Uterus (tissue), 2 donors: ENCODE data around the gene VKORC1L1.
"Not testable (repeated sequence)": the region's sequence is repeated elsewhere in the genome, so short reads cannot be mapped to it uniquely, and the experiment has no call there.

ENCODE experiments used
- CTCF ChIP-seq, 4 experiments: fragments of 200-600 bp in 2 of 4; fragments of 450-650 bp in 2 of 4; sonication (generic) in 2 of 4; IDR thresholded peaks; one replicate each; pipeline ENCODE4 v1.5.1; 2016 to 2019; ENCODE audit warnings: antibody characterized with exemption in 4 of 4, mild to moderate bottlenecking in 2 of 4, moderate library complexity in 1 of 4
- POLR2A ChIP-seq, 2 donors: fragments of 450-650 bp; IDR thresholded peaks; one replicate each; pipeline ENCODE4 v1.6.1; 2016; ENCODE audit warnings: antibody characterized with exemption in 2 of 2, mild to moderate bottlenecking in 1 of 2, moderate library complexity in 1 of 2

GRCh38 chr7:65866244-65866643, 6.6 kb upstream of the VKORC1L1 start:
- not testable (repeated sequence) for TF ChIP-seq CTCF, POLR2A (IDR thresholded peaks at IDR 0.05)
